ENCODE measurements around the gene ANKRD18B.
A peak's percentile ranks its signal among the peaks of the same experiment; 100 is the strongest.
"Not testable (repeated sequence)": the region's sequence is repeated elsewhere in the genome, so short reads cannot be mapped to it uniquely, and the experiment has no call there.

The ANKRD18B gene

DNA sequence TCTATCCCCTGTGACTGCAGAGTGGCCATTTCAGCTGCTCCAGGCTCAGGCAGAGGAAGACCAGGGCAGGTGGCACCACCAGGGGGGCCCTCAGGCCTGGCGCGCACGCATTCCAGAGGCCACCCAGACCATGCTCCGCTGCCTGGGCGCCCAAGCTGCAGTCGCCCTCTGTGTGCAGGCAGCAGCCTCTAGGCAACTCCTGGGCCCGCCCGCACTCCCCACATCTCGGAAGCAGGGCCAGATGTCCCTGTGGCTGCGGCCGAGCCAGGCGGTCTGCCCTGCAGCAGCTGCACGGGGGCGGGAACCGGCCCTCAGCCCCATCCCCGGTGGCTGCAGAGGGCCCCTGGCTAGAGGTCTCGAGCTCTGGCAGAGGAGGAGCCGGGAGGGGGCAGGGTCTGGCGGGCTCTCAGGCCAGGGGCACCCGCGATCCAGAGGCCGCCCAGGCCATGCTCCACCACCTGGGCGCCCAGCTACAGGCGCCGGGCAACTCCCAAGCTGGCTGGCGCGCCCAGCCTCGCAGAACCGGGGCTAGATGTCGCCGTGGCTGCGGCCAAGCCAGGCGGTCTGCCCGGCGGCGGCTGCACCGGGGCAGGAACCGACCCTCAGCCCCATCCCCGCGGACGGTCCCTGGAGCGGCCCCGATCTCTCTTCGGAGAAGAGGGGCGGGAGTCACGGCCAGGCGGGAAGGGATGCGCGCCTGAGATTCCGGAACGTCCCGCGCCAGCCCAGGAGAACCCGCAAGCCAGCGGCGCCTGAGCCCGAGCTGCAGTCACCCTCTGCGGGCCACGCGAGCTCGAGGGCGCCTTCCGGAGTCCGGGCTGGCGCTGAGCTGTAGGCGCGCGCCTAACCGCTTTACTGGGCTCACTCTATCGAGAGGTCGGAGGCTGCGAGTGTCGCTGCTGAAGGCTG is at the start of gene ANKRD18B:
Gene ANKRD18B, plus strand, starts transcription at position 855 of the 909 bp plus-strand sequence. CDS start 239 bp downstream, outside the sequence.
- DNase-seq (ENCODE audit: low read depth) = not testable (repeated sequence)

DNA sequence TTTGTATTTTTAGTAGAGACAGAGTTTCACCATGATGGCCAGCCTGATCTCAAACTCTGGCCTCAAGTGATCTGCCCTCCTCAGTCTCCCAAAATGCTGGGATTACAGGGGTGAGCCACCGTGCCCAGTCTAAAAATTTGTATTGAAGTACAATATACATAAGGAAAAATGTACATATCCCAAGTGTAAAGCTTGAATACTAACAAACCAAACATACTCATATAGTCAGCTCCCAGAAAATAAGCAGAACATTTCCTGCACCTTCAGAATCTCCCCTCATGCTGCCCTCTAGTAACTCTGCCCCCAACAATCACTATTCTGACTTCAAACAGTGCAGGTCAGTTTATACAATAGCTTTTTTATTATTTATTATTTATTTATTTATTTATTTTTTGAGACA is 48.7 kb upstream of the ANKRD18B start:
- DNase-seq (ENCODE audit: low read depth) = no peak

DNA sequence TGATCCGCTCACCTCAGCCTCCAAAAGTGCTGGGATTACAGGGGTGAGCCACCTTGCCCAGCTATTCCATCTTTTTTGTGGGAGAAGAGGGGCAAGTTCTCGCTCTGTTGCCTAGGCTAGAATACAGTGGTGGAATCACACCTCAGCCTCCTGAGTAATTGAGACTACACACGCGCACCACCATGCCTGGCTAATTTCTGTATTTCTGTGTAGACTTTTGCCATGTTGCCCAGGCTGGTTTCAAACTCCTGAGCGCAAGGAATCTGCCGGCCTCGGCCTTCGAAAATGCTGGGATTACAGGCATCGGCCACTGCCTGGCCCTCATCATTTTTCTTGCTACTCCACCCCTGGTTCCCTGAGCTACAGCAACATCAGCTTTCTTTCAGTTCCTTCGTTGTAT is 47.5 kb upstream of the ANKRD18B start:
- no peak for DNase-seq (ENCODE audit: low read depth)

DNA sequence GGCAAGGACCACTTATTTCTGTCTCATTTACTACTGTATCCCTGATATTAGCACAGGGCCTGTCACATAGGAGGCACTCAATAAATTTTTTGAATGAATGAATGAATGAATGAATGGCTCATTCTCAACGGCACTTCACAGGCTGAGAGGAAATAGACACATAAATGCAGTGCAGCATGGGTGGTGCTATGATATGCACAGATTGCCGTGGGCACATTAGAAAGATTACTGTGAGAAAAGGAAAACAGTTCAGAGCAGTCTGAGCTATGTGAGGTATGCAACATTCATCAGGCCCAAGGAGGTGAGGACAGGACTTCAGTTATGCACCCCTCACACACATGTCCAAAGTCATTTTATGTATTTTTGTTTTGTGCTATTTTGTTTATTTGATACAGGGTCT is 43.9 kb upstream of the ANKRD18B start:
- no peak for DNase-seq (ENCODE audit: low read depth)

DNA sequence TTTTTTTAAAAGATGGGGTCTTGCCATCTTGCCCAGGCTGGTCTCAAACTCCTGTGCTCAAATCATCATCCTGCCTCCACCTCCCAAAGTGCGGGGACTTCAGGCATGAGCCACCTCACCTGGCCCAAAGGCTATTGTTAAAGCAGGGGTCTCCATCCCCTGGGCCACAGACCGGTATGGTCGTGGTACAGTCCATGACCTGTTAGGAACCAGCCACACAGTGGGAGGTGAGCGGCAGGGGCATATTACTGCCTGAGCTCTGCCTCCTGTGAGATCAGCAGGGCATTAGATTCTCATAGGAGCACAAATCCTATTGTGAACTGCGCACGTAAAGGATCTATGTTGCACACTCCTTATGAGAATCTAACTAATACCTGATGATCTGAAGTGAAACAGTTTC is 43.1 kb upstream of the ANKRD18B start:
- DNase-seq (ENCODE audit: low read depth) = no peak

DNA sequence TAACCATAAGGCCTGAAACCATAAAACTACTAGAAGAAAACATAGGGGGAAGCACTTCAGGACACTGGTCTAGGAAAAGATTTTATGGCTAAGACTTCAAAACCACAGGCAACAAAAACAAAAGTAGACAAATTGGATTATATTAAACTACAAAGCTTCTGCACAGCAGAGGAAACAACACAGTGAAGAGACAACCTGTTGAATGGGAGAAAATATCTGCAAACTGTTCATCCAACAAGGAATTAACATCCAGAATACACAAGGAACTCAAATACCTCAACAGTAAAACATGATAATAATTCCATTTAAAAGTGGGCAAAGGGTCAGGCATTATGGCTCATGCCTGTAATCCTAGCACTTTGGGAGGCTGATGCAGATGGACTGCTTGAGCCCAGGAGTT is 38.7 kb upstream of the ANKRD18B start:
- not testable (repeated sequence) for DNase-seq (ENCODE audit: low read depth)

DNA sequence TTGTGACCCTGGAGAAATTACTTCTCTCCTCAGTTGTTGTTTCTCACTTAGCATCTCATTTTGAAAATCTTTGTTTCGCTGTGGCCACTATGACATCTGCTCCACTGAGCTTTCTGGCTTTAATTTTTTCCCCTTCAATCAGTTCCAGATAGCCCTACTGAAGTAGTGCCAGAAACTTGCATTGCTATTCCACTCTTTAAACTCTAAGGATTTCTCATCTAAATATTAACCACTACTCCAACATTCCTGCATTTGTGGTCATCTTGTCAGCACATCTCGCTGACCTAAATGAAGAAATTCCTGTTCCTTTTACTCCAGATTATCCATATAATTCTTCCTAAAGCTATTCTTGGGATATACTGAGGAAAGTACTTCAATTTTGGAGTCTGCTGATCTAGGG is 35.0 kb upstream of the ANKRD18B start:
- DNase-seq (ENCODE audit: low read depth) = peak; percentile 41

DNA sequence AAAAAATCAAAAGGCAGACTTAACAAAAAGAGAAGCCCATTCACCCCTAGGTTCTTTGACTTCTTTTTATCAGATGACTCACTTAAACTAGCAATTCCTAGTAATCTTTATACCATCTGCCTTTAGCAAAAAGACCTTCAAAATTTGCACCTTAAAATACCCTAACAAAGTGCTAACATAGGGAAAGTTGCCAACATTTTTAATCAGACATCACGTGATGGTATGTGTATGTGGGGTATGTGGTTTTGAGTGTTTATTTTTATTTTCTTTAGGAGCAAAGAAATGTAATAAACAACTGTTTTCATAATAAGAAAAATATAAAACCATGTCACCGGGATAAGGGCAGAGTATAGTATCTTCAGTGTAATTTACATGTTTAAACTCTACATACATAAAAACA is 30.2 kb upstream of the ANKRD18B start:
- DNase-seq (ENCODE audit: low read depth) = not testable (repeated sequence)

DNA sequence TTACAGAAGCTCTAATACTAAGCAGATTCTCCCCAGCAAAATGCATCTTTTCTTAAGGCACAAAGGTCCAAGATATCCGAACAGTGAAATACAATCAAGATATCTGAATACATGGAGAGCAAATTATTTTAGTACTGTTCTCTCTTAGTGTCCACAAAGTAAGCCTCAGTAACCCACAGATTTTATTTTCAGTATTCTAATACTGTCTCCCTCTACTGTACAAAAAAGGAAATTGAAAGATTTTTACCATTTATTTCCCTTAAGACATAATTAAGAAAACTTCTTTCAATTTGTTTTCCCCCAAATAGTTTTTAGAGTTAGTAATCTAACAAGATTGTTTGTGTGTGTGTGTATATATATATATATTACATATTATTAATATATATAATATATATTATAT is 25.7 kb upstream of the ANKRD18B start:
- DNase-seq (ENCODE audit: low read depth) = no peak

DNA sequence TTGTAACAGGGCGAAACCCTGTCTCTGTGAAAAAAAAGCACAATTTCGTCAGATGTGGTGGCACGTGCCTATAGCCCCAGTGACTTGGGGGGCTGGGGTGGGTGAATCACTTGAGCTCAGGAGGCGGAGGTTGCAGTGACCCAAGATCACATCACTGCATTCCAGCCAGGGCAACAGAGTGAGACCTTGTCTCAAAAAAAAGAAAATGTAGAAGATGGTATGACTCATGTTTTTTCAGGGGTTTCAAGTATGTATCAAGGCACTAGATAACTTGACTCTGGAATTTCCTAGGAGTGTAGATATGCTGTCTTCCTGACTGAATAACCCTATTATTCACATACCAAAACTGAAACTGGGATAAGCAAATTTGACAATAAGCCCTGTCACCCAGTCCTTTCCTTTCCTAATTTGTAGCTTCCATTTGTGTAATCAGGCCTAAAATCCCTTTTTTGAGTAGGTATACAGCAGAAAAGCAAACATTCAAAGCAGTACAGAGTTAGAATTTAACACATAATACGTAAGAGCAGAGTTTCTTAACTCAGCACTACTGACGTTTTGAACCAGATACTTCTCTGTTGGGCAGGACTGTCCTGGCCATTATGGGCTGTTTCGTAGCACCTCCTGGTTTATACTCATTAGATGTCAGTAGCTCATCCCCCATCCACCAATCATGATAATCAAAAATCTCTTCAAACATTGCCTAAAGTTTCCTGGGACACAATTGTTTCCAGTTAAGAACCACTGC is 17.3 kb upstream of the ANKRD18B start:
- peak; percentile 79 for DNase-seq (ENCODE audit: low read depth)

DNA sequence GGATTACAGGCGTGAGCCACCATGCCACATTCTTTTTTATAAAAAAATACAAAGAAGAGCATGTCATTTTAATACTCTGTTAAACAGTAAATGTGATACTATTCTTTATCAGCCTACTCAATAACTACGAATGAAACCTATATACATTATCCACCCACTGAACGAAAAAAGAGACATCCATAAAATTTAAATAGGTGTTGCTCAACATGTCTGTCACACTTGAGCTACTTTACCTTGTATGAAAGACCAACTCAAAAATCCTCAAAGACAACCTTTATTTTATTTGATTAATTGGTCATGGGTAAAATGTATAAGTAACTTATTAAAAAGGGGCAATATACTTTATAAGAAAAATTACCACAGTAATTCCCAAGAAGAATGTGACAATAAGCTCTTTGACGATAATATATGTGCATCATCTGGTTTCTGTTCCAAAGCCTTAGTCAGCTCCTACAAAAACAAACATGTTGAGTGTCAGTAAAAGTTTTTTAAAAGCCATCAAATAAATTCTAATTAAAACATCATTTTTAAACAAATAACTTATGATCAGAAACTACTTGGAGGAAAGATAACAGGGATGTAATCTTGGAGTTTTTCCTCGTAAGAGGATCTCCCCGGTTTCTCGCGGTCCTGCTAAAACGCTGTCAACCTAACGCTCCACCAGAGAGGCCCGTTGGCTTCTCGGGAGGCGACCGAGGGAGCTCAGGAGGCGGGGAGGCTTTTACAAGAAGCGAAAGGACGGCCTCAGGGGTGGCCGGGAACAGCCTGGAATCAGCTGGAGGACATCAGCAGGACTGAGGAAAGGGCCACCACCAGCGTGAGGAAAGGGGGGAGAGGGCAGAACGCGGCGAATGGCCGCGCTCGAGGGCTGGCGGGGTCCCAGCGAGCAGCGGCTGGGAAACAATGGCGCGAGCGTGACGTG is 13.5 kb upstream of the ANKRD18B start:
- DNase-seq (ENCODE audit: low read depth) = peak; percentile 47

DNA sequence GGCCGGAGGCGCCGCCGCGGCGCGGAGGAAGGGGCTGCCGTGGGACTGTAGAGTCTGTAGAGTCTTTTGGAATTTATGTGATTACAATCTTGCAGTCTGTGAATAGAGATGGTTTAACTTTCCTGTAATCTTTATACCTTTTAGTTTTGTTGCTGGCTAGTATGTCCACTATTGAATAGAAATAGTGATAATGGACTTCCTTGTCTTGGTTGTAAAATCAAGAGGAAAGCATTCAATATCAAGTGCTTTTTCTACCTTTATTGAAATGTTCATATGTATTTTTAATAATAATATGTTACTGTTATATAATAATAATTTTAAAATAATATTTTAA is 12.9 kb upstream of the ANKRD18B start:
- not testable (repeated sequence) for DNase-seq (ENCODE audit: low read depth)

DNA sequence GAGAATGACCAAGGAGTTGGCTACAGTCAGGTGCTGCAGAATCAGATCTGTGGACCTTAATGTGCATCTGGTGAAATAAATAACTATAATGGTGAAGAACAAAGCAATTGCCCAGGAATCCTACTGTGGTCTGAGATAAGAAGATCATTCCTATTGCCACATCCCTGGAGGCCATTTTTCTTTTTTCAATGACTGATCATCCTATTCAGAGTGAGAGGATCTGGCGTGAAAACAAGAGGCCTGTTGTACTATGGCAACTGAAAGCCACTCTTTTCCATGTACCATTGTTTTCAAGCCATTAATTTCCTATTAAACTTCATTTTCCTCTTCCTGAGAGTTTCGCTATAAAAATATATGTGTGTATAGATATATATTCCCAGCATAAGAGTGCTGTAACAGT is 11.5 kb upstream of the ANKRD18B start:
- not testable (repeated sequence) for DNase-seq (ENCODE audit: low read depth)

DNA sequence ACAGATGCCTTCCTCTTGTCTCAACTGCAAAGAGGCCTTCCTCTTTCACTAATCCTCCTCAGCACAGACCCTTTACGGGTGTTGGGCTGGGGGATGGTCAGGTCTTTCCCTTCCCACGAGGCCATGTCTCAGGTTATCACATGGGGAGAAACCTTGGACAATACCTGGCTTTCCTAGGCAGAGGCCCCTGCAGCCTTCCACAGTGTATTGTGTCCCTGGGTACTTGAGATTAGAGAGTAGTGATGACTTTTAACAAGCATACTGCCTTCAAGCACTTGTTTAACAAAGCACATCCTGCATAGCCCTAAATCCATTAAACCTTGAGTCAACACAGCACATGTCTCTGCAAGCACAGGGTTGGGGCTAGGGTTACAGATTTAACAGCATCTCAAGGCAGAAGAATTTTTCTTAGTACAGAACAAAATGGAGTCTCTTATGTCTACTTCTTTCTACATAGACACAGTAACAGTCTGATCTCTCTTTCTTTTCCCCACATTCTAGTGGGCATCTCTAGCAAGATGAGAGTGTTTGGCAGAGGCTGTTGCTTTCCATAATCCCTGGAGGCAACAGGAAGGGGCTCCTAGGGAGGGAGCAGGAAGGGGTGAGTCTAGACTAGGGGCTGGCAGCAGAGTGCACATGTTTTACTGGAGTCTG is 8.6 kb upstream of the ANKRD18B start:
- not testable (repeated sequence) for DNase-seq (ENCODE audit: low read depth)

DNA sequence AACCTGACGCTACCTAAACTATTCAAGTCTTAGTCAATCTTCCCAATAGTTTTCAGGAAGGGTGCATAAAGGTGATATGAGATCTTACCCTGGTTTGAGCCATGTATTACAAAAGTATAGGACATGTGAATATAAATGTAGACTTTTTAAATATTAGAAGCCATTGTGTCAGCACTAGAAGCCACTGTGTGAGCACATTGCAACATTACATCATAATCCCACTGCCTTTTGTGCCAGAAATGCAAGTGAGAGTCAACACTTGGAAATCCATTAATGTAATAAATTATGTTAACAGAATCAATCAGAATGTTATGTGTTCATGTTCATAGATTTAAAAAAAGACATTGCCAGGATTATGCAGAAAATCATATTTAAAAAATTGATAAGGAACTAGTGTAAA is 7.7 kb upstream of the ANKRD18B start:
- DNase-seq (ENCODE audit: low read depth) = not testable (repeated sequence)

DNA sequence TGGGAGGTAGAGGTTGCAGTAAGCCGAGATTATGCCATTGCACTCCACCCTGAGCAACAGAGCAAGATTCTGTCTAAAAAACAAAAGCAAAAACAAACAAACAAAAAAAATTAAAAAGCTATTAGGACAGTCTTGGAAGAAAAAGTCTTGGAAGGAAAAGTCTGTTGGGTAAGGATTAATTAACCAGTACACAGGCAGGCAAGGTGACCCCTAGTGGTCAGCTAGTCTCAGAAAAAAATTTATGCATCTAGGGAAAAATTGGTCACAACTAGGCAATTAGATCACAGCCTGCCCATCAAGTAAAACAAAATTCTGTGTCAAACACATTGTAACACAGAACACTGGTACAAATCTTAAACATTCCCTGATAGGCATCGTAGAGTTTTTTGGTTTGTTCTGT is 6.7 kb upstream of the ANKRD18B start:
- DNase-seq (ENCODE audit: low read depth) = no peak

DNA sequence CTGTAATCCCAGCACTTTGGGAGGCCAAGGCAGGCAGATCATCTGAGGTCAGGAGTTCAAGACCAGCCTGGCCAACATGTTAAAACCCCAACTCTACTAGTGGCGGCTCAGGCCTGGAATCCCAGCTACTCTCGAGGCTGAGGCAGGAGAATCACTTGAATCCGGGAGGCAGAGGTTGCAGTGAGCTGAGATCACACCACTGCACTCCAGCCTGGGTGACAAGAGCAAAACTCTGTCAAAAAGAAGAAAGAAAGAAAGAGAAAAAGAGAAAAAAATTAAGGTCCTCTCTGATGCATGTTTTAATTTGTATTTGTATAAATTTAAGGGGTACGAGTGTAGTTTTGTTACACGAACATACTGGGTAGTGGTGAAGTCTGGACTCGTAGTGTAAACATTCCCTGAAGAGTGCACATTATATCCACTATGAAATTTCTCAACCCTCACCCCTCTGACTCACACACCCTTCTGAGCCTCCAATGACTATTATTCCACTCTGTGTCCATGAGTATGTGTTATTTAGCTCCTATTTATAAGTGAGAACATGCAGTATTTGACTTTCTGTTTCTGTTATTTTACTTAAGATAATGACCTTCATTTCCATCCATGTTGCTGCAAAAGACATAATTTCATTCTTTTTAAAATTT is 6.0 kb upstream of the ANKRD18B start:
- DNase-seq (ENCODE audit: low read depth) = not testable (repeated sequence)

DNA sequence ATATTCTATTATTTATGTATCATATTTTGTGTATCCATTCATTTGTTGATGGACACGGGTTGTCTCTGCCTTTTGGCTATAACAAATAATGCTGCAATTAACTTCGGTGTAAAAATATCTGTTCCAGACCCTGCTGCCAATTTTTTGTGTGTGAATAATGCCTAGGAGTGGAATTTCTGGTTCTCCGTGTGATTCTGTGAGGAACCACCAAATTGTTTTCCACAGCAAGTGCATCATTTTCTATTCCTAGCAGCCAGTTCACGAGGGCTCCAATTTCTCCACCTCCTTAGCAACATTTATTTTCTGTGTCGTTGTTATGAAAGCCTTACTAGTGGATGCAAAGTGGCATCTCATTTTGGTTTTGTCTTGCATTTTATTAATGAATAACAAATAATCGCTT is 2.2 kb upstream of the ANKRD18B start:
- DNase-seq (ENCODE audit: low read depth) = not testable (repeated sequence)

DNA sequence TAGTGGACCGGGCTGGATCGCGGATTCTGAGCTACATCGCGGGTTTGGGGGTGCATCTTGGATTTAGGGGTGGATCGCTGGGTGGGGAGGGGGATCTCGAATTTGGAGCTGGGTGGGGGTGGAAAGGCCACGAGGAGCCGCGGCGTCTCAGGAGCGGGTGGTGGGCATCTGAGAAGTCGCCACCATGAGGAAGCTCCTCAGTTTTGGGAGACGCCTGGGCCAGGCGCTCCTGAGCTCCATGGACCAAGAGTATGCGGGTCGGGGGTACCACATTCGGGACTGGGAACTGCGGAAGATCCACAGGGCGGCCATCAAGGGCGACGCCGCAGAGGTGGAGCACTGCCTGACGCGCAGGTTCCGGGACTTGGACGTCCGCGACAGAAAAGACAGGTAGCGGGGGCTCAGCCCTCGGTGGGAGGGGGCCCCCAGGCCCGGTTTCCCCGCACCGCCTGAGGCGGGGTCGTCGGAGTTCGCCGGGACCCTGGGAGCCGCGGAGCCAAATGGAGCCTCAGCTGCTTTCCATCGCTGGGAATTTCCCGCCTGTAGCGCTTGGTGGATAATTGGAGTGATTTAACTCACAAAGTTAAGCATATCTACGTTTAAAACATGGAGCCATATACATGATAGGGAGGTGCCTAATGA is 376 bp downstream of the ANKRD18B start:
- no peak for DNase-seq (ENCODE audit: low read depth)

DNA sequence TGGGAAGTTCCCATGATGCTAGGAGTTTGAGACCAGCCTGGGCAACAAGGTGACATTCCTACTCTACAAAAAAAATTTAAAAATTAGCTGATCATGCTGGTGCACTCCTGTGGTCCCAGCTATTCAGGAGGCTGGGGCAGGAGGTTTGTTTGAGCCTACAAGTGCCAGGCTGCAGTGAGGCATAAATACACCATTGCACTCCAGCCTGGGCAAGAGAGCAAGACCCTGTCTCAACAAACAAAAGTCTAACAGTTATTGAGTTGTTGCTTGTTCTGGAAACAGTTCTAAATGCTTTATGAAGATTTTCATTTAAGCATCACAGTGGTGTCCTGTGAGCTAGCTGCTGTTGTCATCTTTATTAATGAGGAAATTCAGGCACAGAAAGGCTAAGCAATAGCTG is 4.0 kb downstream of the ANKRD18B start:
- DNase-seq (ENCODE audit: low read depth) = not testable (repeated sequence)

DNA sequence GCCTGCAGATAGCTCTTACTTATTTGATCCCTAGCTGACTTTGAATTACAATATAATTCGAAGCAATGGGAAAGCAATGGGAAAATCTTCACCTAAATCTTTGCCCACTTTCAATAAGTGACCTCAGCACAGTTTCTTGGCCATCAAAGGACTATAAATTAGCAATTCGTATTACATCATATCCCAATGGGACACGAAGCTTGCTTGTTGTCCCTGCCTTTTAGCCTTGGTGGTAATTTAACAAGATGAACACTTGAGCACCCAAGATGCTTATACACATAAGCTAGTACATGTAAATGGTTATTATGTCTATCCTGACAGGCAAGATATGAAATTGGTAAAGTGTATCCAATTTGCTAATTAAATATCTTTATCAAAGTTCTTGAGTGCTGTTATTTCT is 9.9 kb downstream of the ANKRD18B start:
- DNase-seq (ENCODE audit: low read depth) = not testable (repeated sequence)
